ENCODE measurements around the gene TSC22D1.

The TSC22D1 gene

DNA sequence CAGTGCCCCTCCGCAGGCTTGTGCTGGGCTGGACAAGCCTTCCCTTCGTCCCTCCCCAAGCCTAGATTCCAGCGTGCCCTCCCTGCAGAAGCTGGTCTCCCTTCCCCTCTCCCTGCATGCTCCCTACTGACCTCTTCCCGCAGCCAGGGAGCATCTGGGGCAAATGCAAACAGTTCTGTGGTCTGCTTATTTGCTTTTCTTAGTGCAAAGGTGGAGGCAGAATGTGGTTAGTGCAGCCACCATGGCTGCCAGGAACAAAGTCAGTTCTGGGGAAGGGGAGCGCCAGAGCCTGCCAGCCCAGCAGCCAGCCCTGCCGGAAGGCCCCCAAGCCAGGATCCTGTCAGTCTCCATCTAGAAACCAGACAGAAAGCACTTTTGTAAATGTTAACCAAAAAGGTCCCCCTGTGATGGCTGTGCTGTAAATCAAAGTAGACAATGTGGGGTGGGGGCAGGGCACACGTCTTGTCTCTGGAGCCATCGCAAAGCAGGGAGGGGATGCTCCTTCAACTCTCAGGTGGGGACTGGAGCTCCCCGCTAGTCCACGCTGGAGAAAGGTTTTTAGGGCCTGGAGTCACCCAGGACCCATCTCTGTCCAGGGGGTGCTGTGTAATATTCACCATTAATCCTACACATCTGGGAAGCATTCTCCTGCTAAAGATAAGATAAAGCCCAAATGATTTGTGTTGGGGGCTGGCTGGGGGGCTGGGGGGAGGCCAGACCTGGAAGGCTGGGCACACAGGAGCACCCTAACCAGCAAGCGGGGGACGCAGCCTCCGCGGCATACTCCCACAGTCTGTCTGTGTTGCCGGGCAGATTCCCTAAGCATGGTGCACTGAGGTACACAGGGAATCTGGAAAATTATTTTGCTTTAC, 171.6 kb downstream of the TSC22D1 start:
- DNase-seq (ENCODE audit: low spot score) = peak; percentile 74

DNA sequence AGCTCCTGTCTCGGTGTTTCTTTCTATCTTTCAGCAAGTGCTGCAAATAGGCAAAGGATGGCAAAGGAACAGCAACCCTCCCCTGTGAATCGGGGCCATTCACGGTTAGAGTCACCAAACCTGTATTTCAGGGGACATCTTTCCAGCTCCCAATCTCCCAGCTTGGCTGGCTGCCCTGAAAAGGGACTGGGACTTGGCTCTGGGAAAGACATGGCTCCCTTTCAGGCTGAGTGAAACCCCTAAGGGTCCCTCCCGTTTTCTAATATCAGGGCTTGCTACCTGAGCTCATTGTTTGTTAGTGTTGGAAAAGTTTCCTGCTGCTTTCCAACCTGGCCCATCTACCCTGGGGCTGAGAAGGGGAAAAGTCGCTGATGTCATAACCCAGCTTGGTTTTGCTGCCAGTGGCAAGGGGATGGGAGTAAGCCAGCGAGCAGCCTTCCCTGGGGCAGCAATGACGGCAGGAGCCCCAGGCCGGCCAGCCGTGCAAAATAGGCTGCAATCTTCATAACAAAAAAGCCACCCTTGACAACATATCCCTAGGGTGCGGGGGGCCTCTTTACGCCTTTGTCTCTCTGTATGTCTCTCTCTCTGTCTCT, 172.6 kb downstream of the TSC22D1 start:
- DNase-seq (ENCODE audit: low spot score) = no peak

DNA sequence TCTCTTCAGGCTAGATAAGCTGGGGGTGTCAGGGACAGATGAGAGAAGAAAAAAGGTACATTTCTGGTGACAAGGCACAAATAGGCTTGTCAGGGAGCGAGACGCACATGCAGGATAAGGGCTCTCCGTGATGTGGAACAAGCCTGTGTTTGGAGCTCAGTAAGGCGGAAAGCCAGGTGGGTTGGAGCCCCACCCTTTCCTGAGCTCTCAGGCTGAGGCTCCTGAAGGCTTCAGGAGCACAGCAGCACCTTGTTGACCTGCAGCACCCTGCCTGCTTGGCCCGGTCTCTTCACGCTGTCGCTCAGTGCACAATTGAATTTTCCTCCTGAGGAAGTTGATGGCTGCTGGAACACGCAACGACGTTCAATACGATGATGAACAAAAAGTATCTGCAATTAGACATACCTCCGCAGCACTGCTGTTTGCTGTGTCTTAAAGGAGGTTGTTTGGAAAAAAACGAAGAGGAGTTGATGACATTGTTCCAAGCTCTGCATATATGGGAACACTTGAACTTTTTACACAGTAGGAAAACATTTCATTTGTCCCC, 173.2 kb downstream of the TSC22D1 start:
- DNase-seq (ENCODE audit: low spot score) = no peak

DNA sequence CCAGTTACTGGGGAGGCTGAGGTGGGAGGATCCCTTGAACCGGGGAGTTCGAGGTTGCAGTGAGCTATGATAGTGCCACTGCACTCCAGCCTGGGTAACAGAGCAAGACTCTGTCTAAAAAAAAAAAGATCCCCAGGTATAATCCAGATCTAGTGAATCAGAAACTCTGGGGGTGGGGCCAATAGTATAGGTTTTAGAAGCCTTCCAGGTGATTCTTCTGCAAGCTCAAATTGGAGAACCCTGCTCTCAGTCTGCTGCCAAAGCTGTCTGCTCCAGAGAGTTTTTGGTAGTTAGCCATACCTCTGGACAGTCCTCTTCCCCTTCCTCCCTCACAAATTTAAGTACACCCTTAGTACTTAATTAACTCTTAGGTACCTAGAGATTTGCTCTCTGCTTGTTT, 174.6 kb downstream of the TSC22D1 start:
- no peak for DNase-seq (ENCODE audit: low spot score)

DNA sequence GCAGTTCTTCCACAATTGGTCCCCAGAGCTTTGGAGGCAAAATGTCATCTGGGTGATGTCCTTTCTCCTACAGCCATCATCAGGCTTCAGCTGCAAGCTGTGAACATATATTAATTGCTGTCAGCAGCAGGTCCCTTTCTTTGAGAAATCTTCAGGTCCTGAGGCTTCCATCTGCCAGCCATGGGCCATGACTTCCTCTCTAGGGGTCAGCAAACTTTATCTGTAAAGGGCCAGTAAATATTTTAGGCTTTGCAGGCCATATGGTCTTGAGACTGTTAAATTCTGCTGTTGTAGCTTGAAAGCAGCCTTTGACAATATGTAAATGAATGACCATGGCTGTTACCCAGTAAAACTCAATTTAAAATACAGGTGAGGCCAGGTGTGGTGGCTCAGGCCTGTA, 175.4 kb downstream of the TSC22D1 start:
- DNase-seq (ENCODE audit: low spot score) = no peak

DNA sequence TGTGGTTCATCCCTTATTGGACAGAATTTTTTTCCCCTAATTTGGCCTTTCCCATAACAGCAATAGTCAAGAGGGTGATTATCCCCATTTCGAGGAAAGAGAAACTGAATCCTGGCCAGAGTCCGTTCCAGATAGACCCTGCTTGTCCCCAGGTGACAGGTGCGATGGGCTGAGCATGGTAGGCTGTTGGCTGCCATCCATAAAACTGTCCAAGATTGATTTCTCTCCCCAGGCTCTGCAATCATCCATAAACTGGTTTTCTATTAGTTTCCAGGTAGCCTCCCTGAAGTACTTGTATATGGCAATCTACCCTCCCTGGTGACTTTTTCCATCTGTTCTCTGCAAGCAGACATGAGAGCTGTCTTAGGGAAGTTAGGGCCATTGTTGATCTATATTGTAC, 177.1 kb downstream of the TSC22D1 start:
- DNase-seq (ENCODE audit: low spot score) = no peak

DNA sequence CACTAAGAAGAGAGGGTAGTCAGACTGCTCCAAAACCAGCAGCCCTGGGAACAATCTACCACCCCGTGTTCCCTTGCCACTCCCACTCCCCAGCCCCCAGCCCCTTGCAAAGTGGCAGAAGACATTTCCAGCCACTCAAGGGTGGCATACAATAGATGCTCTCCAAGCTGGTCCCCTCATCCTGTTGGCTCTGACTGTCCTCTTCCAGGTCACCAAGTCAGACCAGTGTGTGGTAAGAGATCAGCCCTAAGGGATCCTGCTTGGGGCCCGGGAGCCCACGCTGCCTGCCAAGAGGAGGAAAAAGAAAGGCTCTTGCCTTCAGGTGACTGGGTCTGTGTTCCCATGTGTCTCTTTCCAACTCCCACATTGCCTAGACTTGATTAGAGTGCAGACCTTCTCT, 177.5 kb downstream of the TSC22D1 start:
- DNase-seq (ENCODE audit: low spot score) = no peak

DNA sequence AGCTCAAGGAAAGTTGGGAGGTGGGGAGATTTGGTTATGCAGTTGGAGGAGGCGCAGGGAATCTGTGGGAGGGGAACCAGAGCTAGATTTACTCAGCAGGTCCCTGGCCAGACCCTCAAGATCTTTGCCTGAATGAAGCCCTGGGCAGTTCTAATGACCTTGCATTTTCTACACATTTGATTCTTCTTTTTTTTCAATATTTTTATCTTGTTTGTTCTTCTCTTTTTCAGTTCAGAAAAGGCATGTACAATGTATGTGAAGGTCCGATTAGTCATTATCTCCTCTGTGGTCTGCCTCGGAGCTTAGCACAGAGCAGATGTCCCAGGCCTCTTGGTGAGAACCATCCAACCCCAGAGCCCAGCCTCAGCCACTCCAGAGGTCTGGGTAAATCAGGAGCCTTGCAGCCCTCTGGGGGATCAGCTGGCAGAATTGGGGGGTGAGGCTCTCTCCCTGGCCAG, 178.3 kb downstream of the TSC22D1 start:
- DNase-seq (ENCODE audit: low spot score) = no peak

DNA sequence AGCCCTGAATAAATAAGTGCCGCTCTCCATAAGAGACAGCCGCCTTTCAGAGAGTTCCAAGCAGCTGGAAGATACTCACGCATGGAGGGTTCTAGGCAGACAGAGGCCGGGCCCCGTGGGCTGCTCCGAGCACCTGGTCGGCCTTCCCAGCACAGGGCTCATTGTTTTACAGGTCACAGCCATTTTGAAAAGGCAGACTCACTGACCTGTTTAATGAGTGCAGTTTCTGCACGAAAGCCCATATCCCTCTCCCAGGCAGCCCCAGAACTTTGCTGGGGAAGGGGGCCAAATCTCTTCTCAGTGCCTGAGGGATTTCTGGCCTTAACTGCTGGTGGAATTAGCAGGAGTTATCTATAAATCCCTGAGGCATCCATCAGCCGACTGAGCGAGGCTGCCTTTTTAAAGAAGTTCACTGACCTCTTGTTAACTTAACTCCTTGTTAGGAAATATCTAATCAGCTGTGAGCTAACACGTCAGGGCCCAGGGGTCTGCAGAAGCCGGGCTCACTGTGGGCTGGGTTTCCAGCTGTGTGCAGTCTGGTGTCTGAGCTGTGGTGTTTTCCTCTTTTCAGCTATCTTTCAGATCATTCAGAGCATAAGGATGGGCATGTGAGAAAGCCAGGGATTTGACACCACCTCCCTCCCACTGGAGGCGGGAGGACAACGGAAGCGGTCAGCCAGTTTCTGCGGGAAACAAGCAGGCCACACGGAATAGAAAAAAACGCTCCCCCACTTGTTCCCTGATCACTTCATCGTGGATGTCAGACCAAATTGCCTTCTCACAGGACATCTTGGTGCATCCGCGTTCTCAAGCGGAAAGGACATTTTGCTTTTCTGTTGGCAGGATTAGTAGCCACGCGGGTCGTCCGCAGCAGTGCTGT, 179.2 kb downstream of the TSC22D1 start:
- no peak for DNase-seq (ENCODE audit: low spot score)

DNA sequence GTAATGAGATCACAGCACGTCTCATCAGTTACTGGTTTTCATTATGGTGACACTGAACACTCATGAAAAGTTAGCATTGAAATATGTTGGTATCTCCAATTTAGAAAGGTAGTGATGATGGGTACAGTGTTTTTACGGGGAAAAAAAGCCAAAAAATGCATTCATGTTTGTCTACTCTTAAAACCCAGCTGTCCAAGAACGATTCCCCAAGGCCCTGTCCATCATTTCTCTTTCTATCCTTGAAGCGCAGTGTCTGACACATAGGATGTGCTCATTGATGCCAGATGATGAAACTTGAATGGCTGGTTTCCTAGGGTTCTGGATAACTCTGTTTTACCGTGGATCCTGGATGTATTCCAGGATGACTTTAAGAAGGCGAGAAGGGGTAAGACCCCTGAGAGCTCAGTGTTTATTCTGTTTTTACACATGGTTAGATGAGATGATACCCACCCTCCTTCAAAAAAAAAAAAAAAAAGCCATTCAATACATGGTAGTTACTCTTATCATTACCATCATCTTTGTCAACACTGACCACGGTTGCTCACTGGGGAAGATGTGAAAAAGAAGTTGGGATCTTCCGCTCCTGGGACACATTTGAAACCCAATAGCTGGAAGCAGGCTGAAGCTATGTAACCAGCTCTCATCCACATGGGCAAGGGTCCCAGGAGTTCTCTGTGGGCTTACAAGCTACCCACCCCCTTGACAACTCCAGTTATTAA, 180.0 kb downstream of the TSC22D1 start:
- DNase-seq (ENCODE audit: low spot score) = no peak

DNA sequence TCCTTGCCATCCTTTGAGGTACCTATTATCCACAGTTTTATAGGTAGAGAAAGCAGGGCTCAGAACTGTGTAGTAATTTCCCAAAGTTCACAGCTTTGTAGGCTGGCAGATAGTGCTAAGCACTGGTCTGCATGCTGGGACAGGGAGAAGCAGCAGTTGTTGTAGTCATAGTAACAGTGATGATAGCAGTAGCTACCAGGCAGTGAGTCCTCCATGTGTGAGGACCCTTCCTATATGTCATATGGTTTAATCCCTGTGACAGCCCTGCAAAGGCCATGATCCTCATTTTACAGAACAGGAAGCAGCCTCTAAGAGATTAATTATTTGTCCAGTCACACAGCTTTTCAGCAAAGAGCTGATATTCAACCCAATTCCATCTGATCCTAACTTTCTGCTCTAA, 181.5 kb downstream of the TSC22D1 start:
- DNase-seq (ENCODE audit: low spot score) = no peak

DNA sequence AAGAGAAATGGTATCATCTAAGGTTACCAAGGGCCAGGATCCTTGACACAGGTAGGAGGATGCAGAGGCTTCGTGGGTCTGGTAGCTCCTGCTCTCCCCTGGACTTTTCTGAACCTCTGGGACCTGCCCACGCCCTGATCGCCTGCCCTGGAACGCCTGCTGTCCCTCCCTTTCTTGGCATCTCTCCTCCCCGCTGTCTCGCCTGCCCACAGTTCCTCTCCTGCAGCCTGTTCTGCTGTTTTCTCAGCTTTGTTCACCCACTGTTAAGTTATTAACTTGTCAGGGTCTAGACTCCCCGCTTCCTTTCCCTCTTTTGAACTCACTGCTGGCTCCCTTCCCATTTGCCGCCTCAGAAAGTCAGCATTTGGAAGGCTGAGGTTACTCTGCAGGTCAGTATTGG, 182.7 kb downstream of the TSC22D1 start:
- no peak for DNase-seq (ENCODE audit: low spot score)

DNA sequence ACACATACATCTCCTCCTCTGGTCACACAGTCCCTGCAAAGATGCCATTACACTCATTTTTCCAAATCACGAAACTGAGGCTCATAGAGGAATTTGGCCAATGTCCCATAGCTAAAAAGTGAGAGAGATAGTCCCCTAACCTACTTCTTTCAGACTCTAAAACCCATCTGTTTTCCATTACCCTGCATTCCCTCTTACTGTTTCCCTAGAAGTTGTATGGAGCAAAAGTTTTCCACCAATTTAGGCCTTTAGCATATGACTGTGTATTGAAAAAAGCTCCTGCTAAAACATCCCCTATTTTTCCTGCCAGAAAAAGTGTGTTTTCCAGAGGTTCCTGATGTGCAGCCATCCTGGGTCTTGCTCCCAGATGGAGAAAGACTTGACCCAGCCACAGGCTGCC, 186.3 kb downstream of the TSC22D1 start:
- no peak for DNase-seq (ENCODE audit: low spot score)

DNA sequence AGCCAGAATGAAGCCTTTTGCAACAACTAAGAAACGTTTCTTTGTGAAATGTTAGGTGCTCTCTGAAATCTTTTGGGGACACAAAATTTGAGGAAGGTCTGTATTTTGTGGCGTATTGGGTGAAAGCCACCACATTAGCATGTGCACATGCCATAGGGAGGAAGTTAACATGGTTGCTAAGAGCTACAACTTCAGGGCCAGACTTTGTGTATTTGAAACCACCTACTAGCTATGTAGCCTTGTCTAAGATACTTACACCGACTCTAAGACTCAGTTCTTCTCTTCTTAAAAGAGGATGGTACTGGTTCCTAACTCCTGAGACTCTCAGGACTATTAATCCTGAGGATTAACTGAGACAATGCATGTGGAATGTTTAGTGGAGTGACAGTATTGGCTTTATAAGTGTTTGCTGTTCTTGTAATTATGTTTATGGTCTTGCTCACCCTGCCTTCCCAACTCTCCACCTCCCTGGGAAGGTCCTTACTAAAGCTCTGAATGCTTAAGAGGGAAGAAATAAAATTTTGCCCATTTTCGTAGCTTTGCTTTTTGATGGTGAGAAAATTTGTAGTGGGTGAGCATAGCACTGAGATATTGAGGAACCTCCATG, 187.0 kb downstream of the TSC22D1 start:
- no peak for DNase-seq (ENCODE audit: low spot score)

DNA sequence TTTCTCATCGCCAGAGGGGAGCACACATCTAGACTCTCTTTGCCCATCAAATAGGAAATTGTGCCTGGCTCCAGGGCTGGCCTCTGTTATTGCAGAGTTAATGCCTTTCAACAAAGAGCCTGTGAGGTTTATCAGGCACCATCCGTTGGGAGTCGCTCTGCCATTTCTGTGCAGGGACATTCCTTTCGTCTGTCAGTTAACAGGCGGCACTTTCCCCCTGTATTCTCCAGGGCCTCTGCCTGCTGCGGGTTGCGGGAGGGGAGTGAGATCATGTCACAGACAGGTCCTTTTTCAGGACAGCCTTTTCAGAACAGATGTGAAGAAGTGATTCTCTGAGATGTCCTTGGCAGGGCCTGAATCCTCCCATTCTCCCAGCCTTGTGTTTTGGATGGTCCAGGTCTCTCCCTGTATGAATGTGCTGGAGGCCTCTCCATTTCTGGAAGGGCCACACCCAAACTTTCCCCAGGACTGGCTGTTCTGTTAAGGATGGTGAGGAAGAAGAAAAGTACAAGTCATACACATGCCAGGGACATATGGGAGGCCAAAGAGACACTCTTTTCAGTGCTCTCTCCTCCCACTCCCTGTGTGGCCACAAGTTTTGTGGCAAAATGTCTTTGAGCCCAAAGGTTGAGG, 187.6 kb downstream of the TSC22D1 start:
- DNase-seq (ENCODE audit: low spot score) = no peak

DNA sequence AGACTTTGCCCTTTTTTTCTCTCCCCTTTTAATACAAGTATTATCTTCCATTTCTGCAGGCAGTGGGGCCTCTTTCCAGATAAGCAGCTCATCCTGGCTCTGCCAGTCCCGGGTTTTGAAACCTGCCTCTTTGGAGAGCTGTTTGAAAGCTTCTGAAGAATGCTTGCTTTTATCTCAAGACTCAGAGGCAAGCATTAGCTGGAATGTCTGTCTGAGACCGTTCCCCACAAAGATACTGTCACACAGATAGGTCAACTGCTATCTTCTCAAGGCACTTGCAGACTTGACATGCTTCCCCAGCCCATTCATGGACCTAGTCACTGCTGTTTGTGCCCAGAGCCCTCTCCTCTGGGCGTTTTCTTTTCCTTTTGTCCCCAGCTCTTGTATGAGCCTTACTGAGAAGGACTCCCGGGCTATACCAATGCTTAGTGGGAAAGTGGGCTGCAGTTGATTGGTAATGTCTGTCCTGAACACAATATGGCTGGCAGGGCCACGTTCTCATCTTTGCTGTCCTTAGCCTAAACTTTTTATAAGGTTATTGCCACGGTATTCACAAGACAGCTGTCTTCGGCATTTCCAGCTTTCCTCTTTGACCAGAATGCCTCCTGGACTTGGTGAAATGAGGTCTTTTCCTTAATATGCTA, 189.1 kb downstream of the TSC22D1 start:
- no peak for DNase-seq (ENCODE audit: low spot score)

DNA sequence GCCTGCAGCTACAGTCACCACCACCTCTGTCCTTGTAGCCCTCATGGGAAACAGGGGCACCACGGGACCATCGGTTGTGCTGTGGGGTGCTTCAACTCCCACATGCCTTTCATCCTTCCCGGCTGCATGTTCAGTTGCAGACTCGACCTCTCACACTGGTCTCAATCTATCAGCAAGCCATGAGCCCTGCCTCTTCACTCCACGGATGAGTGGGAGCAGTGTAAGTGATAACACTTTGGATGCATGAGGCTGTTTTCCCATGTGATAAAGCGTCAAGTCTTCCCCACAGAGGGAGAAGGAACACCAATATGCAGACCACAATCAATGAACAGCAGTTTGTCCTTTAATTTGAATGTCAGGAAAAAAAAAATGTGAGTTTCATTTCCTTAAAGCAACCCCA, 190.3 kb downstream of the TSC22D1 start:
- DNase-seq (ENCODE audit: low spot score) = no peak

DNA sequence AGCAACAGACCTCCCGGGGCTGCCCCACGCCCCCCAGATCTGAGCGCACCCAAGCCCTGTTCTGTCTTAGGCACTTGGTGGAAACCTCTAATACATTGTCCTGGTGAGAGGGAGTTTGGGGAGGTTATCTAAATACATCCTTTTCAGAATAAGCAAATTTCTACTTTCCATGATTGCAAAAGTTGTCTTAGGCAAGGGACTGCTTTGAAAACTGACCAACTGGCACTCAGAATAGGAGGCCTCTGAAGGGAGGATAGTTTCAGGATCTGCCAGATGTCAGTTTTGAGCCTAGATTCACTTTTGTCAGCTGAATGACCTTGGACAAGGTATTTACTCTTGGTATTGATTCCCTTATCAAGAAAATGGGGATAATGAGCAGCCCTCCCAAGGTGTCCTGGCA, 190.7 kb downstream of the TSC22D1 start:
- no peak for DNase-seq (ENCODE audit: low spot score)

DNA sequence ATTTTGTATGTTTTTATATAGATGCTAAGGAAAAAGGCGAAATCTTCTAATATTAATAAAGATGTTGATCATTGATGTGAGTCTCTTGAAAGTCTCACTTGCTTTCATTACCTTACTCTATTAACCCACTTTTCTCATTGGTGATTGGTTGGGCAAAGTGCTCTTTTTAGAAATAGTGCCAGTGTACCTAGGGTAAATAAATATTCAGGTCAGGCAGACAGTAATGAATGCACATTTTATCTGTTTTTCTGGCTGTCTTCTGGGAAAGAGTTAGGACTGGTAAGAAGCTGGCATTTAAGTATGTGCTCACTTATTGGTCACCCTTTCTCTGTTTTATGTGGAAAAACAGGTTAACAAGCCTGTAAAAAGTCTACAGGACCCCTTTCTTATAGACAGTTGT, 191.4 kb downstream of the TSC22D1 start:
- no peak for DNase-seq (ENCODE audit: low spot score)

DNA sequence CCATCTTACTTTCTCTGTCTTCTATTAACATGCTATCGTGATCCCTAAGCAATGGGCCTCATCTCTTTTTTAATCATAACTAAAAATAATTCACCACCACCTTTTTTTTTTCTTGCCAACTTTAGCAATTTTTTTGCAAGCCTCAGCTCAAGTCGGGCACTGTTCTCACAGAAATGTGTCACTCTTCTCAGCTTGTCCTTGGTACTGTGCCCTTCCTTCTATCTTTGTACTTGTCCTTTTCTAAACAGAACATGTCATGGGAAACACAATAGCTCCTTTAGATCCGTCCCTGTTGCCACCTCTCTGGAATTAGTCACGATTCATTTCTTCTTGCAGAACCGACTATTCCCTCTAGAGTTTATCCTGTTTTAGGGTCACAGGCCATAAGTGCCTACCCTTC, 192.2 kb downstream of the TSC22D1 start:
- no peak for DNase-seq (ENCODE audit: low spot score)

Data from HuH-7.5 (cell line).